Measurements from ENCODE around the gene COLEC12.
A peak's percentile ranks its signal among the peaks of the same experiment; 100 is the strongest.

The COLEC12 gene

GRCh38 chr18:267688-268552 is 232.6 kb downstream of the COLEC12 start, which contains the start of gene THOC1:
Gene THOC1, minus strand, starts transcription at chr18:268047. Its CDS starts 28 bp downstream, at chr18:268019.
- DNase-seq: peak; percentile 88 to 93 (median 89)

- no peak for DNase-seq
Measured at GRCh38 chr18:267380-267687, 233.2 kb downstream of the COLEC12 start.
